ENCODE measurements around the gene SLC41A1. TPM values are rescaled to one million over a fixed set of nuclear protein-coding genes. Genes with fewer than 3 reads are reported as not detected.
"Not testable (repeated sequence)": the region's sequence is repeated elsewhere in the genome, so short reads cannot be mapped to it uniquely, and the experiment has no call there.

The SLC41A1 gene
- total RNA-seq, 3 donors from 2014 or later: 2.1 to 25.0 (median 4.9) TPM

DNA sequence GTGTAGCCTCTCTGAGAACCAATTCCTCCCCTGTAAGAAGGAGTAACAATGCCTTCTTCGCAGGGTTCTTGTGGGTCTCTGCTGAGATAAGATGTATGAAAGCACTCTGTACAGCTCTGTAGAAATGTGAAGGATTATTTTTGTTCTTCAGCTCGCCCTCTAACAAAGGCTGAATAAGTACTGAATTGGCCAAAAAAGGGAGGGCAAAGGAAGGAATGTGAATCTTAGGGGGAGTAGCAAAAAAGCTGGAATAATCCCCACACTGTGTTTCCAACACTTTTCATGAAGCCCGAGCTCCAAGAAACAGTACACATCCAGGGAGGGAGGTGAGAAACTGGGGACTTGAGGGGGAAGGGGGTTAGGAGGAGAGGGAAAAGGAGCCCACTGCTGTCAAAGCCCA lies 14.0 kb upstream of the SLC41A1 start:
- no peaks in the 10 kb centered on the region for H3K36me3 ChIP-seq (ENCODE audit: low read depth)
- no peak overlapping the region for H3K4me3 ChIP-seq
- no peaks in the 10 kb centered on the region for H3K9me3 ChIP-seq
- TF ChIP-seq, protein P1, sequence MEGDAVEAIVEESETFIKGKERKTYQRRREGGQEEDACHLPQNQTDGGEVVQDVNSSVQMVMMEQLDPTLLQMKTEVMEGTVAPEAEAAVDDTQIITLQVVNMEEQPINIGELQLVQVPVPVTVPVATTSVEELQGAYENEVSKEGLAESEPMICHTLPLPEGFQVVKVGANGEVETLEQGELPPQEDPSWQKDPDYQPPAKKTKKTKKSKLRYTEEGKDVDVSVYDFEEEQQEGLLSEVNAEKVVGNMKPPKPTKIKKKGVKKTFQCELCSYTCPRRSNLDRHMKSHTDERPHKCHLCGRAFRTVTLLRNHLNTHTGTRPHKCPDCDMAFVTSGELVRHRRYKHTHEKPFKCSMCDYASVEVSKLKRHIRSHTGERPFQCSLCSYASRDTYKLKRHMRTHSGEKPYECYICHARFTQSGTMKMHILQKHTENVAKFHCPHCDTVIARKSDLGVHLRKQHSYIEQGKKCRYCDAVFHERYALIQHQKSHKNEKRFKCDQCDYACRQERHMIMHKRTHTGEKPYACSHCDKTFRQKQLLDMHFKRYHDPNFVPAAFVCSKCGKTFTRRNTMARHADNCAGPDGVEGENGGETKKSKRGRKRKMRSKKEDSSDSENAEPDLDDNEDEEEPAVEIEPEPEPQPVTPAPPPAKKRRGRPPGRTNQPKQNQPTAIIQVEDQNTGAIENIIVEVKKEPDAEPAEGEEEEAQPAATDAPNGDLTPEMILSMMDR (IDR thresholded peaks at IDR 0.05): no peak
- DNase-seq (no peak), ATAC-seq (no peak)
- H3K4me1 ChIP-seq (ENCODE audit: low read depth): no peaks in the 10 kb centered on the region
- intact Hi-C loops (cut with DNase I, micrococcal nuclease): no loop called here

DNA sequence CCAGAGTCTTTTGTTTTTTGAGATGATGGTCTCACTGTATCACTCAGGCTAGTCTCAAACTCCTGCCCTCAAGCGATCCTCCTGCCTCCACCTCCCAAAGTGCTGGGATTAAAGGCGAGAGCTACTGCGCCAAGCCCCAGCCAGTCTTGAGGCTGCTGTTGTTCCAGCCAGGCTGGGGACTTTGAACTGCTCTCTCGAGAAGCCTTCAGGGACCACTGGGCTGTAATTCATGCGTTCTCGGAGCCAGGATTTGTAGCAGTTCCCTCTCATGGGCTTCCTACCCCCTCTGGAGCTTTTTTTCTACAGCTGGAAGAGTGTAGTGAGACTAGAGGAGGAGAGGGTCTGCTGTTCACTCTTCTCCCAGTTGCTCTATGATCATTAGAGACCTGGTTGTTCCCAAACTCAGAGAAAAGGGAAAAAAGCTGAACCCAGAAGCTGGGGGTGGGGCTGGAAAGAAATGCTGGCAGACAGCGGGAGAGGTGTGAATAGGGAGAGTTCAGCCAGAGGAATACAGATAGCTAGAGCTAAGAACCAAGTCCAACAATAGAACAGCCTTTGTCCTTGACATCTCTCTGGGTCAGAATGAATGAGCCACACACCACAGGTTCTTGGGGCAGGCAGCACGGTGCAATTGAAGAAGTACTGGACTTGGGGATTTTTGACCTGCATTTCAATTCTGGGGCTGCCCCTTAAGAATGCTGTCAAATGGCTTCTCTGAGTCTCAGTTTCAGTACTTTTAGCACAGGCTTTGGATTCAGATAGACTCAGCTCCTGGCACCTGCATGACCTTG lies 13.2 kb upstream of the SLC41A1 start:
- intact Hi-C loops (cut with DNase I, micrococcal nuclease): no loop called here
- no peak for ATAC-seq
- H3K4me1 ChIP-seq (ENCODE audit: low read depth): no peaks in the 10 kb centered on the region
- TF ChIP-seq, protein P1 (IDR thresholded peaks at IDR 0.05): no peak
- no peaks in the 10 kb centered on the region for H3K36me3 ChIP-seq (ENCODE audit: low read depth)
- no peak overlapping the region for H3K4me3 ChIP-seq
- H3K9me3 ChIP-seq: no peaks in the 10 kb centered on the region
- no peak for DNase-seq

DNA sequence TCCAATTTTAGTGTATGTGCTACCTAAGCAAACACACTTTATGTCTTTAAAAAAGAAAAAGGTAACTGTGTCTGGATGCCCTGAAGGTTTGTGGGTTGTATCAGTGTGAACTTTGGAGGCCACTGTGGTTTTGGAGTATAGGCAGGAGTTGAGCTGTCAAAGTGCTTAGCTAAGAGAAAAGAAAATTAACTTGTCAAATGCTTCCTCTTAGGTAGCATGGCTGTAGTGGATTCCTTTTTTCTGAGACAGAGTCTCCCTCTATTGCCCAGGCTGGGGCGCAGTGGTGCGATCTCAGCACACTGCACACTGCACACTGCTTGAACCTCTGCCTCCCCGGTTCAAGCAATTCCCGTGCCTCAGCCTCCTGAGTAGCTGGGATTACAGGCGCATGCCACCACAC lies 11.2 kb upstream of the SLC41A1 start:
- H3K9me3 ChIP-seq: no peaks in the 10 kb centered on the region
- TF ChIP-seq, protein P1 (IDR thresholded peaks at IDR 0.05): no peak
- intact Hi-C loops (cut with DNase I, micrococcal nuclease): no loop called here
- no peak for DNase-seq
- H3K4me1 ChIP-seq (ENCODE audit: low read depth): no peaks in the 10 kb centered on the region
- no peak overlapping the region for H3K4me3 ChIP-seq
- ATAC-seq: no peak
- H3K36me3 ChIP-seq (ENCODE audit: low read depth): no peaks in the 10 kb centered on the region

DNA sequence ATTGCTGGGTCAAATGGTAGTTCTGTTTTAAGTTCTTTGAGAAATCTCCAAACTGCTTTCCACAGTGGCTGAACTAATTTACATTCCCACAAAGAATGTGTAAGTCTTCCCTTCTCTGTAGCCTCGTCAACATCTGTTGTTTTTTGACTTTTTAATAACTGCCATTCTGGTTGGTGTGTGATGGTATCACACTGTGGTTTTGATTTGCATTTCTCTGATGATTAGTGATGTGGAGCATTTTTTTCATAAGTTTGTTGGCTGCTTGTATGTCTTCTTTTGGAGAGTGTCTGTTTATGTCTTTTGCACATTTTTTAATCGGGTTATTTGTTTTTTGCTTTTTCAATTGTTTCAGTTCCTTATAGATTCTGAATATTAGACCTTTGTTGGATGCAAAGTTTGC lies 10.3 kb upstream of the SLC41A1 start:
- H3K36me3 ChIP-seq (ENCODE audit: low read depth); DNase-seq; H3K4me3 ChIP-seq; H3K9me3 ChIP-seq; intact Hi-C loops (cut with DNase I, micrococcal nuclease); H3K4me1 ChIP-seq (ENCODE audit: low read depth); ATAC-seq: not testable (repeated sequence)

DNA sequence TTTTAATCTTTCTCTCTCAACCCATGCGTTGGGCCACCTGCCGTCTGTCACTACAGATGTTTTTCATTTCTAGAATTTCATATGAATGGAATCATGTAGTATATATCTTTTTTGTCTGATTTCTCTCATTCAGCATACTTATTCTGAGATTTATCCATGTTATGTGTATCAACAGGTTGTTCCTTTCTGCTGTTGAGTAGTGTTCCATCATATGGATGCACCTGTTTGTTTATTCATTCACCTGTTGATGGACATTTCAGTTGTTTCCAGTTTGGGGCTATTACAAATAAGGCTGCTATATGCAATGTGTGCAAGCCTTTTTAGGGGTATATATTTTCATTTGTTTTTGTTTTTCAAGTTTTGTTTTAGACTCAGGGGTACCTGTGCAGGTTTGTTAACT lies 9.4 kb upstream of the SLC41A1 start:
- H3K4me1 ChIP-seq (ENCODE audit: low read depth): no peaks in the 10 kb centered on the region
- no peak overlapping the region for H3K4me3 ChIP-seq
- H3K36me3 ChIP-seq (ENCODE audit: low read depth): no peaks in the 10 kb centered on the region
- no peaks in the 10 kb centered on the region for H3K9me3 ChIP-seq
- no peak for DNase-seq
- ATAC-seq: no peak
- TF ChIP-seq, protein P1 (IDR thresholded peaks at IDR 0.05): no peak
- intact Hi-C loops (cut with DNase I, micrococcal nuclease): no loop called here

DNA sequence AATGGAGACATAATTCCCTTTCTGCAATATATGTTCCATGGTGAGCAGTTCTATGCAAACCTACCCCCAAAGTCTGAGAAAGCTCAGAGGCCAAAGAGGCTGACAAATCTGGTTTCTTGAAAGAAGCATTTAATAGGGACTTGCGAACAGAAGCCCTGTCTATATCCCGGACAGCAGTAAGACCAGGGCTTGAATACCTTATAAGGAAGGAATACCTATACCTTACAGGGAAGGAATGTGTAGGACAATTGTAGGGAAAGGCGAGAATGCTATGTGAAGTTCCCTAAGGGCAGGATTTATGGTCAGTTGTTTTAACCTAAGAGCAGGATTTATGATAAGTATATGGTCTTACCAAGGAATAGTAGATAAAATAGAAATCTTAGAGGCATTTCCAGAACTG lies 5.0 kb upstream of the SLC41A1 start:
- no peaks in the 10 kb centered on the region for H3K9me3 ChIP-seq
- peaks cover 4% of the 10 kb centered on the region for H3K4me1 ChIP-seq (ENCODE audit: low read depth)
- TF ChIP-seq, protein P1 (IDR thresholded peaks at IDR 0.05): no peak
- H3K4me3 ChIP-seq: no peak overlapping the region
- DNase-seq: no peak
- no peak for ATAC-seq
- no peaks in the 10 kb centered on the region for H3K36me3 ChIP-seq (ENCODE audit: low read depth)
- intact Hi-C loops (cut with DNase I, micrococcal nuclease): no loop called here

Data from mucosa of descending colon (tissue), 3 donors.